ENCODE measurements around the gene LHFPL4.
"Not testable (repeated sequence)": the region's sequence is repeated elsewhere in the genome, so short reads cannot be mapped to it uniquely, and the experiment has no call there.

LHFPL4 gene

GRCh38 chr3:9534429-9534828 is 19.2 kb downstream of the LHFPL4 start:
- no peak for DNase-seq

- DNase-seq, result no peak
These were observed 28.5 kb downstream of the LHFPL4 start for GRCh38 chr3:9525078-9525477.

- DNase-seq, result no peak
These were observed 38.7 kb downstream of the LHFPL4 start for GRCh38 chr3:9514956-9515355.

GRCh38 chr3:9514306-9514705 is 39.3 kb downstream of the LHFPL4 start:
- DNase-seq, result no peak

GRCh38 chr3:9512456-9513045 is 41.1 kb downstream of the LHFPL4 start:
- DNase-seq, result no peak

- no peak for DNase-seq
These were observed 44.8 kb downstream of the LHFPL4 start for GRCh38 chr3:9508781-9509180.

- DNase-seq, result no peak
These were observed 45.7 kb downstream of the LHFPL4 start for GRCh38 chr3:9507586-9508578.

GRCh38 chr3:9503283-9503682 is 50.3 kb downstream of the LHFPL4 start:
- DNase-seq, result peak; percentile 89

- no peak for DNase-seq
These were observed 52.4 kb downstream of the LHFPL4 start for GRCh38 chr3:9501226-9501625.

GRCh38 chr3:9500108-9501050 is 53.2 kb downstream of the LHFPL4 start:
- peak; percentile 79 for DNase-seq

GRCh38 chr3:9499455-9500107 is 54.0 kb downstream of the LHFPL4 start:
- DNase-seq, result no peak

GRCh38 chr3:9498781-9499180 is 54.8 kb downstream of the LHFPL4 start:
- DNase-seq, result no peak

- DNase-seq, result no peak
These were observed 55.6 kb downstream of the LHFPL4 start for GRCh38 chr3:9497821-9498565.

- no peak for DNase-seq
These were observed 56.7 kb downstream of the LHFPL4 start for GRCh38 chr3:9496893-9497292.

GRCh38 chr3:9494036-9494435 is 59.6 kb downstream of the LHFPL4 start:
- not testable (repeated sequence) for DNase-seq

GRCh38 chr3:9491506-9491905 is 62.1 kb downstream of the LHFPL4 start:
- DNase-seq, result no peak

- no peak for DNase-seq
These were observed 68.4 kb downstream of the LHFPL4 start for GRCh38 chr3:9485248-9485647.

GRCh38 chr3:9480265-9480664 is 73.4 kb downstream of the LHFPL4 start:
- no peak for DNase-seq

GRCh38 chr3:9476935-9477334 is 76.7 kb downstream of the LHFPL4 start:
- DNase-seq, result no peak

- no peak for DNase-seq
These were observed 79.1 kb downstream of the LHFPL4 start for GRCh38 chr3:9474482-9474881.

GRCh38 chr3:9473496-9474065 is 80.0 kb downstream of the LHFPL4 start:
- no peak for DNase-seq

Measured in retina (tissue), 1 donor.